Spleen (tissue), 7 donors: Measurements from ENCODE around the gene LCN12.

ENCODE experiments used
- CTCF ChIP-seq, 11 experiments: fragments of 200-600 bp in 7 of 11; fragments of 450-650 bp in 4 of 11; sonication (generic) in 4 of 11; IDR thresholded peaks in 8 of 11; conservative IDR thresholded peaks in 3 of 11; 1 replicate in 7 of 11; 2 replicates in 4 of 11; pipeline versions ENCODE4 v1.4.0 to v1.8.0; 2016 to 2021; ENCODE audit warnings: antibody characterized with exemption in 11 of 11, inconsistent platforms in 4 of 11, mild to moderate bottlenecking in 1 of 11
- POLR2A ChIP-seq, 3 donors: fragments of 450-650 bp; IDR thresholded peaks; one replicate each; pipeline ENCODE4 v1.5.1; 2017; ENCODE audit warnings: antibody characterized with exemption in 3 of 3, mild to moderate bottlenecking in 1 of 3
- POLR2AphosphoS5 ChIP-seq, 3 donors: sonication (generic); formaldehyde crosslinking; IDR thresholded peaks; one replicate each; pipeline ENCODE4 v1.5.1; 2017; ENCODE audit warnings: antibody characterized with exemption in 3 of 3
- donor health status: DM: no; HTN: no; CAD: no; lungs with moderate emphysema.
- donor health status: DM: no; HTN: no; CAD: no.
- donor health status: DM: no; HTN: no; CAD: no.

DNA sequence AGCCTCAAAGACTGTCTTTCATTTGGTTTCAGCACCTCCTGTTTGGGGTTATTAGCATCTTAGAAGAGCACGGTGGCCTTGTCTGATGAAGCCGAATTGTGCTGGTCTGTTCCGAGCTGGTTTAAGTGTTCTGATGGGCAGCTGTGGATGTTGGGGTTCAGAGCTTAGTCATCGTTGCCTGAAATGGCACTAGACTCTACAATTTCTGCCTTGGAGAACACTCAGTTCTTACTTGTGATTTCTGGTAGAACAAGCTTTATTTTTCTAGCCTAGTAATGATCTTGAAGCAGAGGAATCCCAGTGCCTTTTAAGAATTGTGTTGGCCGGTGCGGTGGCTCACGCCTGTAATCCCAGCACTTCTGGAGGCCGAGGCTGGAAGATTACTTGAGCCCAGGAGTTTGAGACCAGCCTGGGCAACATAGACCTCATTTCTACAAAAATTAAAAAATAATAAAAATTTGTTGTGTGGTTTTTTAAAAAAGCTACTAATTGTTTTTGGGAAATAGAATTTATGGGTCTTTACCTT lies 15.4 kb upstream of the LCN12 start:
- TF ChIP-seq CTCF (IDR thresholded peaks at IDR 0.05 in 8 of 11, conservative IDR thresholded peaks at IDR 0.05 in 3 of 11) (no peak), POLR2A (IDR thresholded peaks at IDR 0.05) (no peak), POLR2AphosphoS5 (IDR thresholded peaks at IDR 0.05) (no peak)
